Measurements from ENCODE around the gene CDADC1.

The CDADC1 gene

GRCh38 chr13:49295244-49295643 is 47.5 kb downstream of the CDADC1 start:
- no peak for DNase-seq (ENCODE audit: low spot score)

DNA sequence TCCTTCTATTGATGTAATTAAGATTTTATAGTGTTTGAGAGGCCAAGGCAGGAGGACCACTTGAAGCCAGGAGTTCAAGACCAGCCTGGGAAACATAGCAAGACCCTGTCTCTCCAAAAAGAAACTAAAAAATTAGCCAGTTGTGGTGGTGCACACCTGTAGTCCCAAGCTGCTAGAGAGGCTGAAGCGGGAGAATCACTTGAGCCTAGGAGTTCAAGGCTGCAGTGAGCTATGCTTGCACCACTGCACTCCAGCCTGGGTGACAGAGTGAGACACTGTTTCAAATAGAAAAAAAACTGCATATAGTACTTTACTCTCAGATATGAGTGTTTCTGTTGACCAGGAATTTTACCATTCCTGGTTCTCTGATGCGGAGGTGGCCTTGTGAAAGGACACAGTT is 48.9 kb downstream of the CDADC1 start:
- no peak for DNase-seq (ENCODE audit: low spot score)

GRCh38 chr13:49297338-49297737 is 49.6 kb downstream of the CDADC1 start:
- DNase-seq (ENCODE audit: low spot score), result no peak

DNA sequence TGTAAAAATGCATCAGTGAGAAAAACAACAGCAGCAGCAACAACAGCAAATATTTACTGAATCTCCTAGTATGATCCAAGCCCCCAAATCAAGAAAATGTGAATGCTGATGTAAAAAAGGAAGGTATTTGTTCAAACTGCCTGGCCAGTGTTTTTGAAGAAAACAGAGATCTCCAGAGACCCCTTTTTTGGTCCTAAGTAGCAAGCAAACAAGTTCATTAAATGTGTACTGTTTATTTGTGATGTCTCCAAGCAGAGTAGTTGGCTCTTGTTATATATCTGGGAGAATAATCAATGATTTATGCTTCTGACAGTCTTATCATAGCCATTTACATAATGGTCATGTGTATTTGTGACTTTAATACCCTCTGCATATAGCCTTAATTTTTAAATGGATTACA is 50.7 kb downstream of the CDADC1 start:
- no peak for DNase-seq (ENCODE audit: low spot score)

GRCh38 chr13:49298903-49299605 is 51.3 kb downstream of the CDADC1 start:
- no peak for DNase-seq (ENCODE audit: low spot score)

DNA sequence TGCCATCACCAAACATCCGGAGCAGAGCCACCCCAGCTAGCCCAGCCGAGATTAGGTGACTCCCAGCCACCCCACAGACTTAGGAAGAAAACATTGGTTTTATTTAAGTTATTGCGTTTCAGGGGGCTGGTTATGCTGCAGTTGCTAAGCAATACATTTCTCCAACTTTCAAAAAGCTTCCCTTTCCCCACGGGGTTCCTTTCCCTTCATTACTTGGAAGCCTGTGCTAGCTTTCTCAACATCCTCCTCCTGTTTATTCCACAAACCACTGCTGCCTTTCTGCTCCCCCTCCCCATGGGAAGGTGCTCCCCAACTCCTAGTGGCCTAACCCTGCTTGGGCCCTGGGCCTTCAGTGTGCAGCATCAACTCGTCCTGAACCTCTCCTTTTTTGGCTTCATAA is 52.6 kb downstream of the CDADC1 start:
- DNase-seq (ENCODE audit: low spot score), result no peak

DNA sequence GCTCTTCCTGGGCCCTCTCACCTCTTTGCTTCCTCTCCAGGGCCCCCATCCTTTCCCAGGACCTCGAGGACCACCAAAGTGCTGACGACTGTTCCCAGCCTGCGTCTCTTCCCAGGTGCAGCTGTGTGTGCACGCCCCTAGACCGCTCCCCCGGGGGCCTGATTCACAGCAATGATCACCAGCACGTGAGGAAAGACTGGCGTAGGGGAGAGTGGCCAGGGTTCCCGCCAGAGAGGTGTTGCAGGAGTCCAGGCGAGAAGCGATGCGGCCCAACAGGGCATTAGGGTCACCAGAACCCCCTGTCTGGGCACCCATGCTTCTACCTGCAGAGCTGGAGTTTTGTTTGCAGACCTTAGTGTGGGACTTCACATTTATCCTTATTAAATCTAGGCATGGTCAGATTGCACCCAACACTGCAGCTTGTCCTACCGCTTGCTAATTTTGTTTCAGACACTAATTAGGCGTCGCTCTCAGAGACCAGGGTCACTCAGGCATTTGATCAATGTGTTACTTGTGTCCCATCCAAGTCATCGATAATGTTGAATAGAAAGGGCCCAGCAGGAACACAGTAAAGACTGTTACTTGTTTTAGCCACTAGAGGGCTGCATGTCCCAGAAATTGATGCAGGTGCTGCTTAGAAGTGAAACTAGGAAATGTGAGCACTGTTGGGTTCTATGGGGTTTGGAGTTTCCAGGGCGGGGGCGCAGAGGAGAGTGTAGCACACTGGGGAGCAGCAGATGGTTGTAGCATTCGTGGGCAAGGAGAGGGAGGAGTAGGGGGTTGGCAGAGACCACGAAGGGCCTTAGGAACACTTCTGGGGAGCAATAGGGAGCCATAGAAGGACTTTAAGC is 53.2 kb downstream of the CDADC1 start:
- DNase-seq (ENCODE audit: low spot score), result peak; percentile 79

DNA sequence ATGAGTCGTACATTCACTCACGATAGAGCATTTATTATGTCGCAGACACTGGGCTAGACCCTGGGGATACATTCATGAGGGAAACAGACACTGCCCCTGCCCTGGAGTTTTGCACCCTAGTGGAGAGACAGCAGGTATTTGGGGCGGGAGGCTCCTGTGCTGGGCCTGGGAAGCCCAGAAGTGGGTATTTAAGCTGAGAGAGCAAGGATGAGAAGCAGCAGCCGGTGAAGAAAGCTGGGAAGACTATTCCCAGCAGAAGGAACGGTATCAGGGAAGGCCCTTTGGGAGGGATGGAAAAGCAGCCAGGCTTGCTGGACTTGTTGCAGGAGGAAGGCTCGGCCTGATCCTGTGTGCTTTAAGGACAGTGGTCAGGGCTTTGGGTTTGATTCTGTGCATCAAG is 54.5 kb downstream of the CDADC1 start:
- DNase-seq (ENCODE audit: low spot score), result no peak

DNA sequence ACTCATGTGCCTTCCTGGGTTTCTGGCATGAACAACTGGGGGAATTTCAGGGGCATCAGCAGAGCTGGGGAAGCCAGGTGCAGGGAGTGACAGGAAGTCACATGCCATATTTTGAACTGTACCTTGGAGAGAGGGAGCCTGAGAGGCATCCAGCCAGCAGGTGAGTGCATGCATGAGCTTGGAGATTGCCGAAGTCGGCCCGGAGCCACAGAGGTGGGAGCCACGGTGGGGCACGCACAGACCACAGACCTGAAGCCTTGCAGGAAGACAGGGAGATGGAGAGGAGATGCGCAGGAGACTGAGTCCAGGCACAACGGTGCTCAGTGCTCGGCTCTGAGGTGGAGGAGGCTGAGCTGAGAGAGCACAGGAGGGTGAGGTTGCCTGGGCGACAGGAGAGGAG is 55.1 kb downstream of the CDADC1 start:
- DNase-seq (ENCODE audit: low spot score), result no peak

- no peak for DNase-seq (ENCODE audit: low spot score)
Observed at GRCh38 chr13:49303533-49304252, 56.0 kb downstream of the CDADC1 start.

GRCh38 chr13:49304356-49304755 is 56.6 kb downstream of the CDADC1 start:
- no peak for DNase-seq (ENCODE audit: low spot score)

DNA sequence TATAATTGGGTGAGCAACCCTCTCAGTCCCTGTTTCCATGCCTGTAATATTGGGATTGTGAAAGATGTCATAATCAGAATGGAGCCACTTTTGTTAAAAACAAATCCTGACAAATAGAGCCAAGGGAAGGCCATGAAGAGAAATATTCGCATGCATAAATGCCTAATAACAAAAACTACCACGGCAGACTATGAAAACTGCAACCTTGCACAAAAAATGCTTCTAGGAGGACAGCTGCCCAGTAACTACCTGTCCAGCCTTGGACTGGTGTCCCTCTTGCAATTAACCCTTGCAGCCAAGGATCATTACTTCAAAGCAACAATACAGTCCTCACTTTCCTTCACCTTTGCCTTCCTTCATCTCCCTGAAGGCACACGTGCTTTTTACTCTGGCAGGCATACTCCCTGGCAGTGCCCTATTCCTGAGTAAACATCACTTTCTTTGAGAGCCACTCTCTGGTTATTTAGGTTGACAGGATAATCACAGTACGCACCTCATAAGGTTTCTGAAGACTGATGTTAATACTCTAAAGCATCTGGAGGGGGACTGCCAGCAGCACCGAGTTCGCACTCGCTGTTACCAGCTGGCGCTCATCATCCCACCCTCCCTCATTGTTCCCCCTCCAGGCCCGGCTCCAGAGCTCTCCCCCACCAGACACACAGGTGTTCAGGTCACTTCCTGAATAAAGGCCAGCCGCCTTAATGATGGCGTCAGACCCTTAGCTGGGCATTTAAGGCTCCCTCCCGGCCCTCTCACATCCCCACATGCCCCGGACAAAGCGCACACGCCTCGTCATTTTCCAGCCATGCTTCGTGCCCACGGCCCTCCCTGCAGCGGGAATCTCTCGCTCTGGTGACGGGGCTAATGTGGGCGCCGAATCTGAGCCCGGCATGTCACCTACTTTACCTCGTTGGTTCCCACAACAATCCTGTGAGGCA is 57.3 kb downstream of the CDADC1 start:
- no peak for DNase-seq (ENCODE audit: low spot score)

DNA sequence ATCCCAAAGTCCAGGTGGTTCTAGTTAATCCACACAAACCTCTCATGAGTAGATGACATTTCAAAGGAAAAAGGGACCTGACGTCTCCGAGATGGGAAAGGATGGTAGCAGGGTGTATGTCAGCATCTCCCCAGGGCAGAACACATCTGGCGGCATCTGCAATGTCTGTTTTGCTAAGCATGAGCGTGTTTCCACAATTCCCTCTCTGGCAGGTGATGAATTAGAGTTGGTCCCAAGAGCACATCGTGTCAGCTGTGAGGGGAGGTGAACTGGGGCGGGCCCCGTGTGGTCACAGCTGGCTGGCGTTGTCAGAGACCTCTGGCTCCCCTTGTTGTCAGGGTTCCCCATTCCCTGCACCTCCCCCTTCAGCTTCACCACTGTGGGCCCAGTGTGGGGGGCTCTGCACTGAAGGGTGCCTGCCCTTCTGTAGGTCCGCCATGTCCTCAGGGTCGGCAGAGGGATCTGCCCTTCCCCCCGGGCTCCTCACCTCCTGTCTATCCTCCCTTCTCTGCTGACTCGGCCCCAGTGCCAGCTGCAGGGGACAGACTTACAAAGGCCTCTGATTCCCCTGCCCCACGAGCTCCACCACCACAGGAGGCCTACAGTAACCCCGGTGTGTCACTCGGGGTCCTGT is 58.2 kb downstream of the CDADC1 start:
- DNase-seq (ENCODE audit: low spot score), result no peak

DNA sequence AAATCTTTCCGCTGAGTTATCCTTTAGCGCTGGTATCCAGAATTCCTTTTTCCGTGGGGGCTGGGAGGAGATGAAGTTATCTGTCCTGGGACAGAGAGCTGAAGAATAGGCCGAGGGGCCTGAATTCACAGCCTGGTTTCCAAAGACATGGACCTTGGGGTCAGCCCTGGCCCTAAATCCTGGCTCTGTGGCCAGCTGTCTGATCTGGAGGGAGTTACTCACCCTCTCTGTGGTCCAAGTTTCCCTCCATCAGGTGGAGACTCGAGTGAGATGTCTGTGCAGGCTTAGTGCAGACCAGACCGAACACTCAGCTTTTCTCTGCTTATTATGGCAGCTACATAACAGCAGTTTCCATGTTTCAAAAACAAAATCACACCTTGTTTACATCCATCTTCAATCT is 59.6 kb downstream of the CDADC1 start:
- DNase-seq (ENCODE audit: low spot score), result no peak

GRCh38 chr13:49308097-49308875 is 60.6 kb downstream of the CDADC1 start:
- DNase-seq (ENCODE audit: low spot score), result no peak

- no peak for DNase-seq (ENCODE audit: low spot score)
Observed at GRCh38 chr13:49308921-49309408, 61.2 kb downstream of the CDADC1 start.

- DNase-seq (ENCODE audit: low spot score), result no peak
Observed at GRCh38 chr13:49310251-49310650, 62.5 kb downstream of the CDADC1 start.

DNA sequence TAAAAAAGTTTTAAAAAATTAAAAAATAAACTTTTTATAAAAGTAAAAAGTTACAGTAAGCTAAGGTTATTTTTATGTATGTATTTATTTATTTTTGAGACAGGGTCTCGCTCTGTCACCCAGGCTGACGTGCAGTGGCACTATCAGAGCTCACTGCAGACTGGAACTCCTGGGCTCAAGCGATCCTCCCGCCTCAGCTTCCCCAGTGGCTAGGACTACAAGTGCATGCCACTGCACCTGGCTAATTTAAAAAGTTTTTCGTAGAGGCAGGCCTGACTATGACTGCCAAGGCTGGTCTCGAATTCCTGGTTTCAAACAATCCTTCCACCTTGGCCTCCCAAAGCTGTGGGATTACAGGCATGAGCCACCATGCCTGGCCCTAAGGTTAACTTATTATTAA is 64.1 kb downstream of the CDADC1 start:
- no peak for DNase-seq (ENCODE audit: low spot score)

GRCh38 chr13:49314344-49314882 is 66.7 kb downstream of the CDADC1 start:
- DNase-seq (ENCODE audit: low spot score), result no peak

GRCh38 chr13:49315036-49315565 is 67.4 kb downstream of the CDADC1 start:
- DNase-seq (ENCODE audit: low spot score), result no peak

All from hepatic stellate cell (primary cell).